Measurements from ENCODE around the gene KRTAP20-3. TPM values are rescaled to one million over a fixed set of nuclear protein-coding genes. Genes with fewer than 3 reads are reported as not detected.

The KRTAP20-3 gene
- polyA plus RNA-seq, 3 donors: not detected

DNA sequence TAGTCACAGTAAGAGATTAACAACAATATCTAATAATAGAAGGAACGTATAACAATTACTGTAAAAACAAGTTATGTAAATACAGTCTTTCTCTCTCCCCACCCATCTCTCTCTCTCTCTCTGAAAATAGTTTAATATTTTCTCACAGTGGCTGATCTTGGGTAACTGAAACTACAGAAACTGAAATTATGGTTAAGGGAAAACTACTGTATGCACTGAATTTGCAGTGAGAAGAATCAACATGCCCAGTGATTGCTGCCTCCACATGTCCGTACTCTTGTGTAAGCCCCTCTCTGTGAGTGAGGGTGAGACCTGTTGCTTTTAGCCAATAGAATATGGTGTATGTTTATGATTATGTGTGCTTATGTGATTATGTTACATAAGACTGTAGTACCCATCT lies 30.5 kb upstream of the KRTAP20-3 start:
- no peaks in the 10 kb centered on the region for H3K4me1 ChIP-seq (ENCODE audit: control insufficient read depth in 1 of 2, insufficient read depth in 2 of 2, low read length in 2 of 2)
- no peaks in the 10 kb centered on the region for H4K20me1 ChIP-seq (ENCODE audit: insufficient read depth, low read length)
- Mint-ChIP-seq H3K27me3 (ENCODE audit: low read depth in 3 of 3) (peaks cover 0 to 3% (median 0%) of the 10 kb centered on the region in 3 donors), H3K4me1 (no peaks in the 10 kb centered on the region), H3K36me3 (no peaks in the 10 kb centered on the region), H3K4me3 (no peak overlapping the region), H3K9me3 (peaks cover 2 to 18% (median 9%) of the 10 kb centered on the region in 7 donors), H3K27ac (no peak overlapping the region)
- intact Hi-C loops (cut with micrococcal nuclease): no loop called here
- TF ChIP-seq CTCF (IDR thresholded peaks at IDR 0.05): no peak
- no peak overlapping the region for H3K4me2 ChIP-seq (replicated peaks; ENCODE audit: extremely low read depth, low read length, poor library complexity, severe bottlenecking)
- no peak overlapping the region for H3K4me3 ChIP-seq (replicated peaks in 1 of 3; ENCODE audit: low read depth in 2 of 3, low read length in 3 of 3)
- DNase-seq: no peak
- H3K9ac ChIP-seq (ENCODE audit: insufficient read depth, low read length, poor library complexity, severe bottlenecking): no peak overlapping the region
- 100% methylated on average over 1 of the region's 2 CpGs for WGBS (ENCODE audit: insufficient coverage)
- H3K79me2 ChIP-seq (ENCODE audit: insufficient read depth, low read length): no peaks in the 10 kb centered on the region
- H3K36me3 ChIP-seq (replicated peaks in 1 of 2; ENCODE audit: control insufficient read depth in 1 of 2, insufficient read depth in 2 of 2, low read length in 2 of 2): no peaks in the 10 kb centered on the region
- H2AFZ ChIP-seq (ENCODE audit: insufficient read depth, low read depth, low read length, poor library complexity, severe bottlenecking): no peak overlapping the region
- H3K27ac ChIP-seq (ENCODE audit: low read depth in 1 of 2, low read length in 2 of 2): no peak overlapping the region
- no peaks in the 10 kb centered on the region for H3K27me3 ChIP-seq (ENCODE audit: control insufficient read depth in 2 of 2, insufficient read depth in 2 of 2, low read length in 2 of 2)
- H3K9me3 ChIP-seq (replicated peaks in 1 of 2; ENCODE audit: control insufficient read depth in 1 of 2, insufficient read depth in 1 of 2, low read length in 2 of 2): peaks cover 10 to 21% of the 10 kb centered on the region in 2 donors

GRCh38 chr21:30613836-30614235 lies 28.8 kb upstream of the KRTAP20-3 start, which contains the start of gene KRTAP6-1:
Gene KRTAP6-1, minus strand, starts transcription at chr21:30613930. Its CDS starts 26 bp downstream, at chr21:30613904.
- no peak for DNase-seq
- H3K4me3 ChIP-seq (replicated peaks in 1 of 3; ENCODE audit: low read depth in 2 of 3, low read length in 3 of 3): no peak within 1 kb of the TSS
- Mint-ChIP-seq H3K27me3 (ENCODE audit: low read depth in 3 of 3) (peaks cover 0 to 3% (median 0%) of the 10 kb centered on the region in 3 donors), H3K27ac (no peak within 1 kb of the TSS), H3K36me3 (no peaks in the 10 kb centered on the region), H3K9me3 (peaks cover 0 to 11% (median 7%) of the 10 kb centered on the region in 7 donors), H3K4me1 (no peaks in the 10 kb centered on the region), H3K4me3 (no peak within 1 kb of the TSS)
- no peak within 1 kb of the TSS for H3K9ac ChIP-seq (ENCODE audit: insufficient read depth, low read length, poor library complexity, severe bottlenecking)
- no peaks in the 10 kb centered on the region for H3K4me1 ChIP-seq (ENCODE audit: control insufficient read depth in 1 of 2, insufficient read depth in 2 of 2, low read length in 2 of 2)
- WGBS (ENCODE audit: insufficient coverage): 67% methylated on average over 1 of the region's 2 CpGs
- H3K27me3 ChIP-seq (ENCODE audit: control insufficient read depth in 2 of 2, insufficient read depth in 2 of 2, low read length in 2 of 2): no peaks in the 10 kb centered on the region
- peaks cover 7 to 21% of the 10 kb centered on the region in 2 donors for H3K9me3 ChIP-seq (replicated peaks in 1 of 2; ENCODE audit: control insufficient read depth in 1 of 2, insufficient read depth in 1 of 2, low read length in 2 of 2)
- H3K27ac ChIP-seq (ENCODE audit: low read depth in 1 of 2, low read length in 2 of 2): no peak within 1 kb of the TSS
- H3K79me2 ChIP-seq (ENCODE audit: insufficient read depth, low read length): no peaks in the 10 kb centered on the region
- no peaks in the 10 kb centered on the region for H3K36me3 ChIP-seq (replicated peaks in 1 of 2; ENCODE audit: control insufficient read depth in 1 of 2, insufficient read depth in 2 of 2, low read length in 2 of 2)
- TF ChIP-seq CTCF (IDR thresholded peaks at IDR 0.05): no peak
- intact Hi-C loops (cut with micrococcal nuclease): no loop called here
- H3K4me2 ChIP-seq (replicated peaks; ENCODE audit: extremely low read depth, low read length, poor library complexity, severe bottlenecking): no peak within 1 kb of the TSS
- H2AFZ ChIP-seq (ENCODE audit: insufficient read depth, low read depth, low read length, poor library complexity, severe bottlenecking): no peak within 1 kb of the TSS
- H4K20me1 ChIP-seq (ENCODE audit: insufficient read depth, low read length): no peaks in the 10 kb centered on the region
